GM12892 (cell line): ENCODE data around the gene KCNH4. TPM values are rescaled to one million over a fixed set of nuclear protein-coding genes. Genes with fewer than 3 reads are reported as not detected.
"Not testable (repeated sequence)": the region's sequence is repeated elsewhere in the genome, so short reads cannot be mapped to it uniquely, and the experiment has no call there.

Experiments
- DNase-seq: peaks from one replicate; pipeline ENCODE4 v3.0.0; 2011; ENCODE audit not compliant: insufficient read length
- FAIRE-seq: peaks from 2 replicates; lab custom pipeline; 2011; peaks lifted over from hg19 to GRCh38; lab: Jason Lieb, UNC
- POLR2A ChIP-seq: IDR thresholded peaks from 2 replicates; pipeline ENCODE4 v1.6.1; 2011; ENCODE audit warnings: low read depth, low read length, control low read depth
- POLR2AphosphoS5 ChIP-seq: IDR thresholded peaks from 2 replicates; pipeline ENCODE4 v1.6.1; 2011; ENCODE audit warnings: low read depth, low read length, control low read depth
- TAF1 ChIP-seq: IDR thresholded peaks from 2 replicates; pipeline ENCODE4 v1.6.1; 2011; ENCODE audit warnings: low read depth, mild to moderate bottlenecking, control low read depth, low read length, borderline replicate concordance
- polyA plus RNA-seq: library from polyadenylated mRNA; unstranded; fragments of >200 nt; gene quantifications from one replicate; pipeline ENCODE4 v1.2.1, GENCODE V29; 2012; ENCODE audit warnings: missing spikeins, inconsistent platforms; ENCODE audit not compliant: missing spikeins

KCNH4 gene
- polyA plus RNA-seq = 0.59 TPM

GRCh38 chr17:42180922-42181850 lies at the start of gene KCNH4:
Gene KCNH4 (minus strand): TSS chr17:42181142. CDS start chr17:42180945, 197 bp downstream.
- DNase-seq = peak; percentile 95
- TF ChIP-seq TAF1 (no peak), POLR2A (no peak), POLR2AphosphoS5 (no peak)
- peak; percentile 99 for FAIRE-seq

- FAIRE-seq (no peak), DNase-seq (no peak)
- TF ChIP-seq TAF1 (no peak), POLR2AphosphoS5 (no peak), POLR2A (no peak)
Observed at GRCh38 chr17:42230225-42230624, 49.3 kb upstream of the KCNH4 start.

- DNase-seq = no peak
- TF ChIP-seq POLR2A (no peak), TAF1 (no peak), POLR2AphosphoS5 (no peak)
- no peak for FAIRE-seq
Observed at GRCh38 chr17:42227849-42228700, 47.1 kb upstream of the KCNH4 start.

- FAIRE-seq (no peak), DNase-seq (no peak)
- TF ChIP-seq TAF1 = no peak
- no peak for TF ChIP-seq POLR2A
- no peak for TF ChIP-seq POLR2AphosphoS5
Observed at GRCh38 chr17:42225646-42226045, 44.7 kb upstream of the KCNH4 start.

- TF ChIP-seq POLR2A (no peak), TAF1 (no peak), POLR2AphosphoS5 (no peak)
- DNase-seq (no peak), FAIRE-seq (no peak)
Observed at GRCh38 chr17:42224651-42225050, 43.7 kb upstream of the KCNH4 start.

- peak; percentile 60 for FAIRE-seq
- peak; percentile 51 for DNase-seq
- TF ChIP-seq POLR2AphosphoS5 = no peak
- TF ChIP-seq TAF1 = no peak
- no peak for TF ChIP-seq POLR2A
Observed at GRCh38 chr17:42221886-42222745, 41.2 kb upstream of the KCNH4 start.

- not testable (repeated sequence) for DNase-seq, FAIRE-seq
Observed at GRCh38 chr17:42219280-42219679, 38.3 kb upstream of the KCNH4 start.

GRCh38 chr17:42214156-42214555 lies 33.2 kb upstream of the KCNH4 start:
- DNase-seq (no peak), FAIRE-seq (no peak)
- no peak for TF ChIP-seq POLR2AphosphoS5
- no peak for TF ChIP-seq TAF1
- no peak for TF ChIP-seq POLR2A

GRCh38 chr17:42212382-42212781 lies 31.4 kb upstream of the KCNH4 start:
- no peak for TF ChIP-seq TAF1
- no peak for TF ChIP-seq POLR2AphosphoS5
- TF ChIP-seq POLR2A = no peak
- DNase-seq = no peak
- no peak for FAIRE-seq

GRCh38 chr17:42211921-42212341 lies 31.0 kb upstream of the KCNH4 start:
- not testable (repeated sequence) for FAIRE-seq, DNase-seq

- TF ChIP-seq TAF1 (no peak), POLR2AphosphoS5 (no peak), POLR2A (no peak)
- DNase-seq = no peak
- no peak for FAIRE-seq
Observed at GRCh38 chr17:42210046-42210445, 29.1 kb upstream of the KCNH4 start.

GRCh38 chr17:42206153-42206612 lies 25.2 kb upstream of the KCNH4 start:
- not testable (repeated sequence) for DNase-seq, FAIRE-seq
